ENCODE results near the gene KCNK17. TPM values are rescaled to one million over a fixed set of nuclear protein-coding genes. Genes with fewer than 3 reads are reported as not detected.
"Not testable (repeated sequence)": the region's sequence is repeated elsewhere in the genome, so short reads cannot be mapped to it uniquely, and the experiment has no call there.

The KCNK17 gene
- total and polyA plus RNA-seq, 4 donors, result 2.6 to 6.0 (median 3.4) TPM

DNA sequence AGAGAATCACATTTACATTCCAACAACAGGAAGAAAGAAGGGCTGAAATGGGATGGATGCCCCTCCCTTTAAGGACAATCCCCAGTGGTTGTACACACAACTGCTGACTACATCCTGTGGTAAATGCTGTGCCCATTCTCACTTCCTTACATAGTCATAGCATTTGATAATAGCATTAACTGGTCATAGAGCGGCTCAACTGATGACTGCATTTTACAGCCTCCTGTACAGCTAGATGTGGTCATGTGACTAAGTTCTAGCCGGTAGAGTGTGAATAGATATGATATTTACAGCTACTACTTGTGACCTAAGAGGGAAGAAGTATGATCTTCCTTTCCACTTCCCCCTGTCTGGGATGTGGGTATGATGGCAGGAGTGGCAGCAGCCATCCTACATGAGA lies 24.7 kb downstream of the KCNK17 start:
- TF ChIP-seq, protein P1, sequence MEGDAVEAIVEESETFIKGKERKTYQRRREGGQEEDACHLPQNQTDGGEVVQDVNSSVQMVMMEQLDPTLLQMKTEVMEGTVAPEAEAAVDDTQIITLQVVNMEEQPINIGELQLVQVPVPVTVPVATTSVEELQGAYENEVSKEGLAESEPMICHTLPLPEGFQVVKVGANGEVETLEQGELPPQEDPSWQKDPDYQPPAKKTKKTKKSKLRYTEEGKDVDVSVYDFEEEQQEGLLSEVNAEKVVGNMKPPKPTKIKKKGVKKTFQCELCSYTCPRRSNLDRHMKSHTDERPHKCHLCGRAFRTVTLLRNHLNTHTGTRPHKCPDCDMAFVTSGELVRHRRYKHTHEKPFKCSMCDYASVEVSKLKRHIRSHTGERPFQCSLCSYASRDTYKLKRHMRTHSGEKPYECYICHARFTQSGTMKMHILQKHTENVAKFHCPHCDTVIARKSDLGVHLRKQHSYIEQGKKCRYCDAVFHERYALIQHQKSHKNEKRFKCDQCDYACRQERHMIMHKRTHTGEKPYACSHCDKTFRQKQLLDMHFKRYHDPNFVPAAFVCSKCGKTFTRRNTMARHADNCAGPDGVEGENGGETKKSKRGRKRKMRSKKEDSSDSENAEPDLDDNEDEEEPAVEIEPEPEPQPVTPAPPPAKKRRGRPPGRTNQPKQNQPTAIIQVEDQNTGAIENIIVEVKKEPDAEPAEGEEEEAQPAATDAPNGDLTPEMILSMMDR (IDR thresholded peaks at IDR 0.05; ENCODE audit: control extremely low read depth, extremely low read depth), result no peak
- Histone ChIP-seq H3K27me3 (ENCODE audit: control insufficient read depth in 3 of 3, insufficient read depth in 3 of 3, low read length in 2 of 3) (peaks cover 0 to 3% (median 0%) of the 10 kb centered on the region in 3 donors), H3K9ac (ENCODE audit: insufficient read depth in 1 of 2, low read length in 2 of 2) (no peak overlapping the region), H3K36me3 (ENCODE audit: control insufficient read depth in 4 of 4, insufficient read depth in 4 of 4, low read length in 4 of 4) (no peaks in the 10 kb centered on the region), H3K27ac (ENCODE audit: low read depth in 1 of 2, low read length in 1 of 2) (no peak overlapping the region), H3K4me3 (no peak overlapping the region), H3K9me3 (ENCODE audit: control insufficient read depth in 4 of 4, insufficient read depth in 3 of 4, low read length in 3 of 4) (no peaks in the 10 kb centered on the region), H3K4me1 (ENCODE audit: control insufficient read depth in 5 of 5, insufficient read depth in 5 of 5, low read length in 5 of 5) (no peaks in the 10 kb centered on the region)
- ATAC-seq (ENCODE audit: insufficient read depth, low FRiP score), result no peak
- DNase-seq, result no peak
- WGBS, 2 donors, result 76 to 80% methylated on average over 2 of the region's 2 CpGs

DNA sequence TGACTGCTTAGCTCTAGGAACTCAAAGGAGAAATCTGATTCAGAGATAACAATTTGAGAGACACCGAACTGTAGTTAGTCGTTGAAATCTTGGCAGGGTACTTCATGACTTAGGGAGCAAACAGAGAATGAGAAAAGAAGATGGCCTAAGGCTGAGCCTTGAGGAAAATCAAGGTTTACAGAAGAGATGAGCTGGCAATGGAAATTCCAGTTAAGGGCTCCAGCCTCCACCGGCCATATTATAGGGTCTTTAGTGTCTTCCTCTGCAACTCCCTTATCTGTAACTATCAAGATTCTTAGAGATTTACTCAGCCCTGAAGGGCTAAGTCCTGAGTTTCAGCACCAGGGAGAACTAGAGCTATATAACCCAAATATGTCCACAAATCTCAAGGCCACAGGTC lies 26.6 kb downstream of the KCNK17 start:
- ATAC-seq (ENCODE audit: insufficient read depth, low FRiP score), result no peak
- TF ChIP-seq, protein P1 (IDR thresholded peaks at IDR 0.05; ENCODE audit: control extremely low read depth, extremely low read depth), result no peak
- no peaks in the 10 kb centered on the region for H3K9me3 ChIP-seq (ENCODE audit: control insufficient read depth in 4 of 4, insufficient read depth in 3 of 4, low read length in 3 of 4)
- no peak overlapping the region for H3K9ac ChIP-seq (ENCODE audit: insufficient read depth in 1 of 2, low read length in 2 of 2)
- H3K4me3 ChIP-seq, result no peak overlapping the region
- H3K36me3 ChIP-seq (ENCODE audit: control insufficient read depth in 4 of 4, insufficient read depth in 4 of 4, low read length in 4 of 4), result no peaks in the 10 kb centered on the region
- no peak for DNase-seq
- H3K4me1 ChIP-seq (ENCODE audit: control insufficient read depth in 5 of 5, insufficient read depth in 5 of 5, low read length in 5 of 5), result no peaks in the 10 kb centered on the region
- H3K27ac ChIP-seq (ENCODE audit: low read depth in 1 of 2, low read length in 1 of 2), result no peak overlapping the region
- WGBS, 2 donors, result 94 to 95% methylated on average over 3 of the region's 3 CpGs
- peaks cover 0 to 3% (median 0%) of the 10 kb centered on the region in 3 donors for H3K27me3 ChIP-seq (ENCODE audit: control insufficient read depth in 3 of 3, insufficient read depth in 3 of 3, low read length in 2 of 3)

DNA sequence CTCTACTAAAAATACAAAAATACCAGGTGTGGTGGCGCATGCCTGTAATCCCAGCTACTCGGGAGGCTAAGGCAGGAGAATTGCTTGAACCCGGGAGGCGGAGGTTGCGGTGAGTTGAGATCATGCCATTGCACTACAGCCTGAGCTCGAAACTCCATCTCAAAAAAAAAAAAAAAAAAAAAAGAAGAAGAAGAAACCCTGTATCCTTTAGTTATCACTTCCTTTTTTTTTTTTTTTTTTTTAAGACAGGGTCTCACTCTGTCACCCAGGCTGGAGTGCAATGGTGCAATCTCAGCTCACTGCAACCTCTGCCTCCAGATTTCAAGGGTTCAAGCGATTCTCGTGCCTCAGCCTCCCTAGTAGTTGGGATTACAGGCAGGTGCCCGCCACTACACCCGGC lies 27.6 kb downstream of the KCNK17 start:
- H3K36me3 ChIP-seq (ENCODE audit: control insufficient read depth in 4 of 4, insufficient read depth in 4 of 4, low read length in 4 of 4); H3K4me1 ChIP-seq (ENCODE audit: control insufficient read depth in 5 of 5, insufficient read depth in 5 of 5, low read length in 5 of 5); H3K4me3 ChIP-seq; H3K9me3 ChIP-seq (ENCODE audit: control insufficient read depth in 4 of 4, insufficient read depth in 3 of 4, low read length in 3 of 4); H3K9ac ChIP-seq (ENCODE audit: insufficient read depth in 1 of 2, low read length in 2 of 2); ATAC-seq (ENCODE audit: insufficient read depth, low FRiP score); H3K27me3 ChIP-seq (ENCODE audit: control insufficient read depth in 3 of 3, insufficient read depth in 3 of 3, low read length in 2 of 3); H3K27ac ChIP-seq (ENCODE audit: low read depth in 1 of 2, low read length in 1 of 2); DNase-seq: not testable (repeated sequence)
- 47 to 68% methylated on average over 6 to 10 of the region's 10 CpGs for WGBS, 2 donors

DNA sequence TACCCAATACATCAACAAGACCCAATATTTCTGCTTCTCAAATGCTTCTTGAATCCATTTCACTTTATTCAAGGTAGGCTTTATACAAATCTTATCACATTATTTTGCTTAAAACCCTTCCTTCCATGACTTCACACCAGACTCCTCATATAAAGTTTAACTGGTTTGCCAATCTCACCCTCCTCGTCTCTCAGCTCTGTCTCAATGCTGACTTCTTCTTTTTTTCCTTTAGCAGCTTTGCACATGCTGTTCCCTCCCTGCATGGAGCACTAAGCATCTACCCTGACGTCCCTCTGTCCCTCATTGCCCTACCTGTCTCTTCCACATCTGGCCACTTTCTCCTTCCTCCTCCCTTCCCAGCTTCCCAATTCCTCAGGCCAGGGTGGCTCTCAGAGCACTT lies 31.4 kb downstream of the KCNK17 start:
- Histone ChIP-seq H3K9me3 (ENCODE audit: control insufficient read depth in 4 of 4, insufficient read depth in 3 of 4, low read length in 3 of 4) (peaks cover 0 to 3% (median 0%) of the 10 kb centered on the region in 4 donors), H3K36me3 (ENCODE audit: control insufficient read depth in 4 of 4, insufficient read depth in 4 of 4, low read length in 4 of 4) (no peaks in the 10 kb centered on the region), H3K27ac (ENCODE audit: low read depth in 1 of 2, low read length in 1 of 2) (no peak overlapping the region), H3K9ac (ENCODE audit: insufficient read depth in 1 of 2, low read length in 2 of 2) (no peak overlapping the region), H3K27me3 (ENCODE audit: control insufficient read depth in 3 of 3, insufficient read depth in 3 of 3, low read length in 2 of 3) (peaks cover 0 to 7% (median 0%) of the 10 kb centered on the region in 3 donors), H3K4me3 (no peak overlapping the region), H3K4me1 (ENCODE audit: control insufficient read depth in 5 of 5, insufficient read depth in 5 of 5, low read length in 5 of 5) (peaks cover 0 to 4% (median 0%) of the 10 kb centered on the region in 5 donors)
- TF ChIP-seq, protein P1 (IDR thresholded peaks at IDR 0.05; ENCODE audit: control extremely low read depth, extremely low read depth), result no peak
- ATAC-seq (ENCODE audit: insufficient read depth, low FRiP score) (no peak), DNase-seq (no peak)
- WGBS, 2 donors, result 19 to 31% methylated on average over 2 of the region's 2 CpGs

Data from lung (tissue), 12 donors.